Measurements from ENCODE around the gene TBL1X. TPM values are rescaled to one million over a fixed set of nuclear protein-coding genes. Genes with fewer than 3 reads are reported as not detected.

Gene TBL1X
- total and polyA plus RNA-seq, 2 experiments from 2014 or later = 21.8 to 29.9 TPM

DNA sequence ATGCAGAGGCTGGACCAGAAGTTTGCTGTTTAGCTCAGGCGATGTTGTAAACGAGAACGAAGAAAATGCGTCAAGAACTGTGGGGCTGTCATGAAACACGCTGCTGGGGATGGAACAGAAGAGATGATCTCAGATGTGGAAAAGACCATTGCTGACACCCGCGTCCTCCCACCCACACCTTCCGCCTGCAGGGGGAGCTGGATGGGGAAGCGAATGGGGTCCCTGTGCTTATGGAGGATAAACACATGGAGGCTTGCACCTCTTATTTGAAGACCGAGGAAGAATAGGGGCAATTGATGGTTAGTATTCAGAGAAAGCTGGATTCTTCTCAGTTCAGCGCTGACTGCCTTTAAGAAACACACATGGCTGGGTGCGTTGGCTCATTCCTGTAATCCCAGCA lies 236.9 kb downstream of the TBL1X start:
- no peak for DNase-seq (ENCODE audit: low read depth in 1 of 2, low spot score in 1 of 2)

GRCh38 chrX:9703406-9703805 lies 238.5 kb downstream of the TBL1X start:
- no peak overlapping the region for H3K4me3 ChIP-seq
- H3K27me3 ChIP-seq = no peaks in the 10 kb centered on the region
- H3K9me3 ChIP-seq (ENCODE audit: low read depth) = no peaks in the 10 kb centered on the region
- no peak for DNase-seq (ENCODE audit: low read depth in 1 of 2, low spot score in 1 of 2)
- no peak overlapping the region for H3K27ac ChIP-seq
- TF ChIP-seq CTCF (IDR thresholded peaks at IDR 0.05; ENCODE audit: low read depth, low read length) = no peak
- peaks cover 12% of the 10 kb centered on the region for H3K36me3 ChIP-seq
- H3K4me1 ChIP-seq (ENCODE audit: low read depth) = no peaks in the 10 kb centered on the region

More for the DNA sequence above, 236.9 kb downstream of the TBL1X start:
- Histone ChIP-seq H3K27me3 (no peaks in the 10 kb centered on the region), H3K36me3 (peaks cover 18% of the 10 kb centered on the region), H3K4me1 (ENCODE audit: low read depth) (peaks cover 4% of the 10 kb centered on the region), H3K4me3 (no peak overlapping the region), H3K9me3 (ENCODE audit: low read depth) (no peaks in the 10 kb centered on the region), H3K27ac (no peak overlapping the region)
- no peak for TF ChIP-seq CTCF (IDR thresholded peaks at IDR 0.05; ENCODE audit: low read depth, low read length)

- TF ChIP-seq CTCF (IDR thresholded peaks at IDR 0.05; ENCODE audit: low read depth, low read length) = no peak
Observed at GRCh38 chrX:9704876-9705465, 240.1 kb downstream of the TBL1X start.

DNA sequence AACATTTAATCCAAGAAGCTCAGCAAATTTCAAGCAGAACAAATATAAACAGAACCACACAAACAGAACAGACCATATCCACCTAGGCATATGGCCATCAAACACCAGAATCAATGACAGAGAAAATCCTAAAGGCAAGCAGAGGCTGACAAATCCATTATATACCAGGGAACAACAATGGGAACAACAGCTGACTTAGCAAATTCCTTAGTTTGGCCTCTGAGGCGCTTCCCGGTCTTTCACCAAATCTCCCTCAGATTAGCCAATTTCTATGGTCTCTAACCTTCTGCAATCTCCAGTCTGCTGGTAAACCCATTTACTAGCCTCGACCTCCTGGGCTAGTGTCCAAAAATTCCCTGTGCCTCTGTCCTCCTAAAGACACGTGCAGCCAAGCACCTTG lies 241.6 kb downstream of the TBL1X start:
- H3K36me3 ChIP-seq = peaks cover 34% of the 10 kb centered on the region
- H3K9me3 ChIP-seq (ENCODE audit: low read depth) = no peaks in the 10 kb centered on the region
- H3K27me3 ChIP-seq = no peaks in the 10 kb centered on the region
- no peak for TF ChIP-seq CTCF (IDR thresholded peaks at IDR 0.05; ENCODE audit: low read depth, low read length)
- no peak overlapping the region for H3K27ac ChIP-seq
- H3K4me3 ChIP-seq = no peak overlapping the region
- H3K4me1 ChIP-seq (ENCODE audit: low read depth) = peaks cover 2% of the 10 kb centered on the region
- DNase-seq (ENCODE audit: low read depth in 1 of 2, low spot score in 1 of 2) = no peak

More at GRCh38 chrX:9704876-9705465, 240.1 kb downstream of the TBL1X start:
- no peak for DNase-seq (ENCODE audit: low read depth in 1 of 2, low spot score in 1 of 2)
- Histone ChIP-seq H3K27me3 (no peaks in the 10 kb centered on the region), H3K36me3 (peaks cover 21% of the 10 kb centered on the region), H3K4me1 (ENCODE audit: low read depth) (peaks cover 2% of the 10 kb centered on the region), H3K27ac (no peak overlapping the region), H3K4me3 (no peak overlapping the region), H3K9me3 (ENCODE audit: low read depth) (no peaks in the 10 kb centered on the region)

DNA sequence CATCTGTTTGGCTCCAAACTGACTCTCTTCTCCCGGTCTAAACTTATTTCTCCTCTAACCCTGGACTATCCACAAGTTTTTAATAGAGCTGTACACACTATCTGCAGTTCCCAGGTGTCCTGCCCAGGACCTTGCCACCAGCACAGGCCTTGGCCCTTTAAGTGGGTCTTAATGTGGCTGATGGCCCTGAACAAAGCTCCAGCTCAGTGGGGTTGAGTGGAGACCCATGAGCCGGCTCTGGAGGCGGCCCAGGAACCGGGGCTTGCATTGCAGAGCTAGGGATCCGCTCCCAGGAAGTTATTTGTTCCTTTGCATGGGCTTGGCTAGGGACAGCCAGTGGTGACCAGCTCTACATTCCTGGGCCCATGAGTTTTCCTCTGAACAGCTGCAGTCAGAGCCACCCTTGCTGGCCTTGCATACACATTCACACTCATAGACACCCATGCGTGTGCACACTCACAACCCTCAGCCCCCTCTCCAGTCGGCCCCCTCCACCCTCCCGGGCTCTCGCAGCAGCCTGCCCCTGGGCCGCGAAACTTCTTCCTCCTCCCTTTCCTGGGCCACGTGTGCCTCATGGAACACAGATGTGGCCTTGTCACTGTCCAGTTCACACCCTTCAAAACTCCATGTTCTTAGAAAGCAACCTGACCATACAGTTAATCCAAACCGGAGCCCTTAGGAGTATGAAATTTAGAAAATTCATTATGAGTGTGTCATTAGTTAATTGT lies 242.6 kb downstream of the TBL1X start:
- H3K27me3 ChIP-seq = no peaks in the 10 kb centered on the region
- H3K27ac ChIP-seq = peak overlapping the region; percentile 34
- TF ChIP-seq CTCF (IDR thresholded peaks at IDR 0.05; ENCODE audit: low read depth, low read length) = no peak
- H3K4me3 ChIP-seq = no peak overlapping the region
- H3K36me3 ChIP-seq = peaks cover 42% of the 10 kb centered on the region
- no peak for DNase-seq (ENCODE audit: low read depth in 1 of 2, low spot score in 1 of 2)
- no peaks in the 10 kb centered on the region for H3K9me3 ChIP-seq (ENCODE audit: low read depth)
- peaks cover 2% of the 10 kb centered on the region for H3K4me1 ChIP-seq (ENCODE audit: low read depth)

Data from cardiac muscle cell (in vitro differentiated cells and primary cell).